ENCODE data around the gene MRI1. TPM values are rescaled to one million over a fixed set of nuclear protein-coding genes. Genes with fewer than 3 reads are reported as not detected.

The MRI1 gene
- total RNA-seq, 1 donor from 2014 or later: 22.4 TPM

- no peak for DNase-seq (ENCODE audit: low read depth in 2 of 2)
Observed at GRCh38 chr19:13823256-13823655, 58.9 kb downstream of the MRI1 start.

Other genes starting within 250 kb of the MRI1 start
- gene C19orf53, start 9.9 kb downstream of the MRI1 start, total RNA-seq: 37.5 and 46.2 TPM in 2 replicates
- 7.8 and 11.3 TPM in 2 replicates for gene ZSWIM4, start 30.9 kb downstream of the MRI1 start, total RNA-seq
- gene NANOS3, start 112.6 kb downstream of the MRI1 start, total RNA-seq: 0.40 TPM in 1 of 2 replicates, not detected in the other
- under 0.01 and 0.20 TPM in 2 replicates for gene BRME1, start 141.6 kb downstream of the MRI1 start, total RNA-seq
- gene CC2D1A, start 141.7 kb downstream of the MRI1 start, total RNA-seq: 3.3 and 3.8 TPM in 2 replicates
- gene PODNL1, start 173.9 kb downstream of the MRI1 start, total RNA-seq: not detected in 2 replicates
- gene DCAF15, start 188.0 kb downstream of the MRI1 start, total RNA-seq: 6.1 and 8.5 TPM in 2 replicates
- gene RFX1, start 241.8 kb downstream of the MRI1 start, total RNA-seq: 1.3 and 2.2 TPM in 2 replicates